ENCODE data around the gene WDR43.

The WDR43 gene

DNA sequence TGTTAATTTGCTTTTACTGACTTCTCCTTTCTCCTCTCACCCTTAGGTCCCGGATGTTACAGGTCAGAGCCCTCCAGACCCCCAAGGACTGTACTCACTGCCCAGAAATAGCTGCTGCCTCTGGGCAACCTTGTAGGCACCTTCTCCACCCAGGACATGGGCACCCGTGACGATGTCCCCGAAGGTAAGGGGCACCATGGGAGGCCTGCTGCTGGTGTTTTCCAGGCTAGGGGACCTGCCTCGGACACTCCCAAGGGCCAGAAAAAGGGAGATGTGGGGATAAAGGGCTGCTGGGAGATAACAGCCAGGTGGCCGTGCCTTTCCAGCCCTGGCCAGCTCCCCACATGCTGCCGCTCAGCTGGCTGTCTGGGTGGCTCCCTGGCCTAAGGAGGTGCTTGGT, 100.2 kb downstream of the WDR43 start:
- no peak for DNase-seq

GRCh38 chr2:28995765-28996750, 101.6 kb downstream of the WDR43 start:
- DNase-seq, result no peak

- DNase-seq, result no peak
Measured at GRCh38 chr2:28997237-28997846, 102.9 kb downstream of the WDR43 start.
